Thymus (tissue), 11 donors: Measurements from ENCODE around the gene ENDOV. TPM values are rescaled to one million over a fixed set of nuclear protein-coding genes. Genes with fewer than 3 reads are reported as not detected.

ENCODE experiments used
- DNase-seq, 9 donors: peaks; one replicate each; pipeline ENCODE4 v3.0.0-alpha.2; 2013; ENCODE audit warnings: low spot score in 9 of 9, low read depth in 6 of 9, missing footprints in 1 of 9
- H3K27ac ChIP-seq, 2 donors: one replicate each; pipeline ENCODE4 v1.5.1; 2013; ENCODE audit warnings: control low read depth in 1 of 2, low read depth in 1 of 2, low read length in 1 of 2, mild to moderate bottlenecking in 1 of 2, moderate library complexity in 1 of 2
- H3K27me3 ChIP-seq, 2 donors: one replicate each; pipeline ENCODE4 v1.5.1; 2013; ENCODE audit warnings: low read length in 1 of 2; ENCODE audit not compliant: control insufficient read depth in 2 of 2, insufficient read depth in 1 of 2
- H3K36me3 ChIP-seq, 2 donors: one replicate each; pipeline ENCODE4 v1.5.1; 2013; ENCODE audit warnings: low read length in 1 of 2, mild to moderate bottlenecking in 1 of 2, moderate library complexity in 1 of 2; ENCODE audit not compliant: control insufficient read depth in 2 of 2, insufficient read depth in 2 of 2
- H3K4me1 ChIP-seq, 2 donors: one replicate each; pipeline ENCODE4 v1.5.1; 2013; ENCODE audit warnings: low read length in 2 of 2; ENCODE audit not compliant: control insufficient read depth in 2 of 2, insufficient read depth in 2 of 2
- H3K4me3 ChIP-seq, 2 donors: one replicate each; pipeline ENCODE4 v1.5.1; 2013; ENCODE audit warnings: low read length in 2 of 2, control low read depth in 1 of 2, mild to moderate bottlenecking in 1 of 2
- H3K9me3 ChIP-seq, 2 donors: one replicate each; pipeline ENCODE4 v1.5.1; 2013; ENCODE audit warnings: low read length in 1 of 2, mild to moderate bottlenecking in 1 of 2; ENCODE audit not compliant: control insufficient read depth in 2 of 2, insufficient read depth in 1 of 2
- WGBS: extraction: QIAGEN DNeasy Blood & Tissue Kit; methylation state at CpG from one replicate; pipeline ENCODE4 v1.1.7; 2013; 5-methylcytosine and 5-hydroxymethylcytosine counted together
- polyA plus RNA-seq: library from polyadenylated mRNA; stranded (reverse); fragments of 200-250 nt; gene quantifications from one replicate; pipeline ENCODE4 v1.2.3, GENCODE V29; 2013
- total RNA-seq: library from RNA; stranded (reverse); fragments of 120-200 nt; gene quantifications from one replicate; pipeline ENCODE4 v1.2.4, GENCODE V29; 2013
- donor health status: healthy.

ENDOV gene
- total and polyA plus RNA-seq, 2 donors = 8.3 to 20.7 TPM

GRCh38 chr17:80446645-80447405 lies 31.9 kb downstream of the ENDOV start:
- Histone ChIP-seq H3K9me3 (no peaks in the 10 kb centered on the region), H3K27me3 (peaks cover 0 to 76% of the 10 kb centered on the region in 2 donors), H3K36me3 (no peaks in the 10 kb centered on the region), H3K27ac (no peak overlapping the region), H3K4me3 (no peak overlapping the region), H3K4me1 (no peaks in the 10 kb centered on the region)
- DNase-seq = no peak
- WGBS = 87% methylated on average over 12 of the region's 12 CpGs

DNA sequence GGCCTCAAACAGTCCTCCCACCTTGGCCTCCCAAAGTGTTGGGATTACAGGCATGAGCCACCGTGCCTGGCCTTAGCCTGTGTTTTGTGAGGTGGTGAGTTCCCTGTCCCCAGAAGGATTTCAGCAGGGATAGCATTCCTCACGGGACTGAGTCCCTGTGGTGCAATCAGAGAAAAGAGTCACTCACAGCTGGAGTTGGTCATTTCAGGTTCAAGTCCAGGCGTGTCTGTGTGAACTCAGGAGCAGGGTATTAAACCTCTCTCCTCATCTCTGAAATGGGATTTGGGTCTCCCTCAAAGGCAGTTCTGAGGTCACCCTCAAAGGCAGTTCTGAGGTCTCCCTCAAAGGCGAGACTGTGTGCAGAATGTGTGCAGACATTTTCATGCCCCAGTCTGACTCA lies 32.8 kb downstream of the ENDOV start:
- no peak overlapping the region for H3K27ac ChIP-seq
- H3K9me3 ChIP-seq = no peaks in the 10 kb centered on the region
- no peak for DNase-seq
- WGBS = 92% methylated on average over 4 of the region's 4 CpGs
- peaks cover 0 to 69% of the 10 kb centered on the region in 2 donors for H3K27me3 ChIP-seq
- H3K4me1 ChIP-seq = no peaks in the 10 kb centered on the region
- H3K4me3 ChIP-seq = no peak overlapping the region
- no peaks in the 10 kb centered on the region for H3K36me3 ChIP-seq

DNA sequence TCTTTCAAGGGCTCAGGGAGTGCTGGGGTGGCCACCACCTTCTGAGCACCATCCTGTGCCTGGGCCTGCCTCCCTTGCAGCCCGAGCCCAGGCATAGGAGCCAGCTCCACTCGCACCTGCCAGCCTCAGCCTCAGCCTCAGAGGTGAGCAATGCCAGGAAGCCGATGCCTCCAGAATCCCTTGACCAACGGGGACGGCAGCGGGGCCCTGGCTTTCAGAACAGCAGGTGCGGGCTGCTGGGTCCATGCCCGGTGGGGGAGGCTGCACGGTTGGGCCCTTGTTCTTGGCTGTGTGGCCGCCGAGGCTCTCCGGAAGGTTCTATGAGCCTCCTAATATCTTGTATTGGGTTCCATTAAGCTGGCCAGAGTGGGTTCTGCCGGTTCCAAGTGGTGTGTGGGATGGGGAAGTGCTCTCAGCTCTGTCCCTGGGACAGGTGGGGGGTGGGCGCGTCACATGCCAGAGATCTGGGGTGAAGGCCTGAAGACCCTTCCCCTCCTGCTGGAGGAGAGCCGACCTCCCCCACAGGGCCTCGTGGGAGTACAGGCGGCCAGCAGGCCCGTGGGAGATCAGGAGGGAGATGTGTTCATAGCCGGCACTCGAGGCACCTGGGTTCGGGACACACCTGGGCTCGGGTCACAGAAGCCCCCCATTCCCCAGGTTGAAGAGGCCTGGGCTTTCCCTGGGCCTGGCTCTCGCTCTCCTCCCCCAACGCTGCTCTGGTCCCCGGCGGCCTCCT lies 34.4 kb downstream of the ENDOV start:
- Histone ChIP-seq H3K27me3 (peaks cover 0 to 54% of the 10 kb centered on the region in 2 donors), H3K4me3 (no peak overlapping the region), H3K27ac (no peak overlapping the region), H3K36me3 (no peaks in the 10 kb centered on the region), H3K9me3 (peaks cover 0 to 3% of the 10 kb centered on the region in 2 donors), H3K4me1 (peaks cover 5 to 7% of the 10 kb centered on the region in 2 donors)
- no peak for DNase-seq
- WGBS = 91% methylated on average over 27 of the region's 27 CpGs

DNA sequence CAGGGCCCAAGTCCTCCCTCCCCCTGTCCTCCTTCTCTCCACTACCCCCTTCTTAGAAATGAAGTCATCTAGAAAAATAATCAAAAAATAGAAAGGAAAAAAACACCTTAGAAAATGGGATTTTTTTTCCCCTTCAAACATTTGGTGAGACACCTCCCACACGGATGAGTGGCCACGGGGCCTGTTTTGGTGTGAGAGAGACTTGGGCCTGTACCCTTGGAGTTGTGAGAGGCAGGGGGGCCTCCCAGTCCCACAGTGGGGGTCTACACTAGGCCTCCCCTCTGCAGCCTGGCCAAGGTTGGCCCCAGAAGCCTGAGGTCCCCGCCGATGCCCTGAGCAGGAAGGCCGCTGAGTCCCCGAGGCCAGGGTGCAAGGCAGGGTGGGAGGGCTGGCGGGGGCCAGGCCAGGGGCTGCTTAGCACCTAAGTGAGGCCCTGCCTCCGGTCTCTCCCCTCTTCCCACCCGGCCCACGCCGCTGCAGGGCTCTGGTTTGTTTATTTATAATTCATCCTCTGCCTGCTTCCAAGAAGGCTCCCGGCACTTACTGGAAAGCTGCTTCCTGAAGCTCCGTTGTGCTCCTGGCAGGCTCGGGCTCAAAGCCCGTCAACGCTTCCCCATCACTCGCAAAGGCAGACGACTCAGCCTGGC lies 35.1 kb downstream of the ENDOV start:
- peaks cover 0 to 3% of the 10 kb centered on the region in 2 donors for H3K9me3 ChIP-seq
- no peaks in the 10 kb centered on the region for H3K36me3 ChIP-seq
- 85% methylated on average over 18 of the region's 18 CpGs for WGBS
- H3K27me3 ChIP-seq = peaks cover 0 to 49% of the 10 kb centered on the region in 2 donors
- no peak overlapping the region for H3K4me3 ChIP-seq
- no peak for DNase-seq
- H3K27ac ChIP-seq = no peak overlapping the region
- peaks cover 5 to 7% of the 10 kb centered on the region in 2 donors for H3K4me1 ChIP-seq

DNA sequence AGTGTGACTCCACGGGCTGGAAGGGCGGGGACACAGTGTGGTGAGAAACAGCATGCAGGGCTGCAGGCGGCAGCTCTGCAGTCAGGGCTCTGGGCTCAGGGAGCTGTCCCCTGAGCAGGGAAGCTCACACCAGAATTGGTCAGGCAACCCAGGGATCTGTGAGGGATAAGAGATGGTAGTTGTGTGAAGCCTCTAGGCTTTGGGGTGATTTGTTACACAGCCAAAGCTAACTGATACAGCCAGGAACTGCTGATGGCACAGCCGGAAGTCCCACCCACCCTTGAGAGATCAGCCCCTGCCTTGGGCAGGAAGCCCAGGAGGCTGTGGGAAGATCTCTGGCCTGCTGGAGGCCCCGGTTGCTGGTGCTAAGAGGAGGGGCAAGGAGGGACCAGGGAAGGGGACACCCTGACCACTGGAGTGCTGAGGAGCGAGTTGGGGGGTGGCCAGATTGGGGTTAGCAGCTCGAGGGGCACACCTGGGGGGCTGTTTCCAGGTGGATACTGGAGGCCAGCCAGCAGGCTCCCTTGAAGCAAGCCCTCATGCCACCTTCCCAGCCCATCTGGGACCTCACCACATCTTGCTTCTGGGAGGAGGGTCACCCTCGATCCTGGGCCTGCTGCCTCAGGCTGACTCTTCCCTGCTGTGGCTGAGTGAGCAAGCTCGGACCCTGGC lies 36.3 kb downstream of the ENDOV start:
- H3K4me1 ChIP-seq = peaks cover 5 to 17% of the 10 kb centered on the region in 2 donors
- H3K36me3 ChIP-seq = no peaks in the 10 kb centered on the region
- 91% methylated on average over 9 of the region's 9 CpGs for WGBS
- H3K9me3 ChIP-seq = peaks cover 0 to 3% of the 10 kb centered on the region in 2 donors
- no peak for DNase-seq
- no peak overlapping the region for H3K27ac ChIP-seq
- peaks cover 0 to 46% of the 10 kb centered on the region in 2 donors for H3K27me3 ChIP-seq
- H3K4me3 ChIP-seq = no peak overlapping the region

DNA sequence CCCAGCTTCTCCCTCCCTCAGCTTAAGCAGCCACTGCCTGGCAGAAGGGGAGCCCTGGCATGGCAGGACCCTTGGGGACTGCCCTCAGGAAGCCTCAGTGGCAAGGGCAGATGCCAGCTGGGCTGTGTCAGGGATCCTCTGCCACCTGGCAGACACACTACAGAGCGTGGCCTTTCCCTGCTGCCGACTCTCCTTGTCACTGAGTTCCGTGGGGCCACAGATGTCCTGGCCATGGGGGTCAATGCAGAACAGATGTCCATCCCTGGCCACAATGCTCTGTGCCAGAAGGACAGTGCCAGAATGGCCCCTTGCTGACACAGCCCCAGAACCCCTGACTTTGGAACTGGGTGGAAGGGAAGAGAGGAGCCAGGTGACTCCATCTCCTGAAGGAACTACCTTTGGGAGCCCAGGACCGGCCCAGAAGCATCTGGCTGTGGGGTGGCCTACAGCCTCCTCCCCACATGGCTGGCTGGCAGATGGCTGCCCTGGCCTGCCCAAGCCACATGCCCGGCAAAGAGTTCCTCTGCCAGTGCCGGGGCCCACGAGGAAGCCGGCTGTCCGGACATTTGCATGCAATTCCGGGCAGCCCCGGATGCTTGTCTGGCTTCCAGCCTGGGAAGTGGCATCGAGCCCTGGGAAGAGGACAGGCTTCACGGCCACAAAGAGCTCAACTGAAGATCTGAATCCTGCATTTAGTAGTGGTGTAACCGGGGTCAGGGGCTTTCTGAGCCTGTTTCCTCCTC lies 37.4 kb downstream of the ENDOV start:
- peaks cover 7 to 17% of the 10 kb centered on the region in 2 donors for H3K4me1 ChIP-seq
- no peaks in the 10 kb centered on the region for H3K36me3 ChIP-seq
- no peak overlapping the region for H3K4me3 ChIP-seq
- H3K27me3 ChIP-seq = peaks cover 0 to 47% of the 10 kb centered on the region in 2 donors
- DNase-seq = no peak
- no peak overlapping the region for H3K27ac ChIP-seq
- H3K9me3 ChIP-seq = peaks cover 0 to 3% of the 10 kb centered on the region in 2 donors
- 93% methylated on average over 14 of the region's 14 CpGs for WGBS

DNA sequence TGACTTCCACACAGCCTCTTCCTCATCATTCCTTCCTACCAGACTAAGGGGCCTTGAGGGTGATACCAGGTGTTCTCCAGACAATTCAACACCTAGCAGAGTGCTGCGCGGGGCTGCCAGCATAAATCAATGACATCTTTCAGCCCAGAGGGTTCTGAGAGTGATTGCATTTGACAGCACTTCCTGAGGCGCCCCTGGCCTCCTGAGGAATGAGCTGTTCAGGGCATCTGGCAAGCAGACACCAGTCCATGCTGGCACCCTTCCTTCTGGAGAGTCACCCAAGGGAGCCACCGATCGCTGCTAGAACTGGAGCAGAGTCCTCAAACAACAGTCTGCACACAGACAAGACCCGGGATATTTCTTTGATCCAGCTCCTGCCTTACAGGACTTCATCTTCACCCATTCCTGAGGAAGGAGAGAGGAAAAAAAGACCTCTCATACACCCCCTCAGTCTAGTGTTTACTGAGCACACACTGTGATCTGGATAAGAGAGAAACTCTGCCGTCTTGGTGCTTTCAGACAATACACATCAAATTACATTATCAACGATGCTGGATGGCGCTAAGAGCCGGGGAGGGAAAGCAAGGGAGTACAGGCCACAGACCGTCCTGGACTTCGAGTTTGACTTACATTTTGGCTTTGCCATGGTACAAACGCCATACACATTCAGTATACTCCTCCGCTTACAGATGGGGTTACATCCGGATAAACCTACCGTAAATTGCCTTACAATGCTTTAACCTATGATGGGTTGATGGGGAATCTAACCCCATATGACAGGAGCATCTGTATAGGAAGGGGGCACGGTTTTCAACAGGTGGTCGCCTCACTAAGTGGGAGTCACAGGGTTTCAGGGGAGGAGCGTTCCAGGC lies 38.4 kb downstream of the ENDOV start:
- H3K4me3 ChIP-seq = peak overlapping the region in 1 of 2 donors; percentile 80
- H3K36me3 ChIP-seq = no peaks in the 10 kb centered on the region
- DNase-seq = no peak
- WGBS = 95% methylated on average over 19 of the region's 19 CpGs
- no peak overlapping the region for H3K27ac ChIP-seq
- peaks cover 7 to 17% of the 10 kb centered on the region in 2 donors for H3K4me1 ChIP-seq
- H3K9me3 ChIP-seq = peaks cover 0 to 3% of the 10 kb centered on the region in 2 donors
- H3K27me3 ChIP-seq = peaks cover 0 to 54% of the 10 kb centered on the region in 2 donors
